ENCODE data around the gene LRRC2.

LRRC2 gene

GRCh38 chr3:46488735-46489361 lies 77.3 kb downstream of the LRRC2 start:
- Histone ChIP-seq H2AFZ (ENCODE audit: low read length, unreplicated experiment) (no peak overlapping the region), H3K36me3 (ENCODE audit: insufficient read depth, low read length) (no peaks in the 10 kb centered on the region), H3K79me2 (ENCODE audit: control insufficient read depth, insufficient read depth, low read length, unreplicated experiment) (no peaks in the 10 kb centered on the region), H3K4me3 (ENCODE audit: low read depth, low read length) (no peak overlapping the region), H3K4me1 (ENCODE audit: control insufficient read depth, insufficient read depth, low read length, unreplicated experiment) (peaks cover 35% of the 10 kb centered on the region), H3K27ac (ENCODE audit: low read depth, low read length) (no peak overlapping the region), H3K27me3 (ENCODE audit: insufficient read depth, low read length) (no peaks in the 10 kb centered on the region)

- no peaks in the 10 kb centered on the region for H3K27me3 ChIP-seq (ENCODE audit: insufficient read depth, low read length)
- peaks cover 18% of the 10 kb centered on the region for H3K4me1 ChIP-seq (ENCODE audit: control insufficient read depth, insufficient read depth, low read length, unreplicated experiment)
- H3K79me2 ChIP-seq (ENCODE audit: control insufficient read depth, insufficient read depth, low read length, unreplicated experiment) = no peaks in the 10 kb centered on the region
- H3K4me3 ChIP-seq (ENCODE audit: low read depth, low read length) = no peak overlapping the region
- H3K36me3 ChIP-seq (ENCODE audit: insufficient read depth, low read length) = no peaks in the 10 kb centered on the region
- H3K27ac ChIP-seq (ENCODE audit: low read depth, low read length) = no peak overlapping the region
- H2AFZ ChIP-seq (ENCODE audit: low read length, unreplicated experiment) = no peak overlapping the region
Observed at GRCh38 chr3:46485779-46486175, 80.3 kb downstream of the LRRC2 start.

DNA sequence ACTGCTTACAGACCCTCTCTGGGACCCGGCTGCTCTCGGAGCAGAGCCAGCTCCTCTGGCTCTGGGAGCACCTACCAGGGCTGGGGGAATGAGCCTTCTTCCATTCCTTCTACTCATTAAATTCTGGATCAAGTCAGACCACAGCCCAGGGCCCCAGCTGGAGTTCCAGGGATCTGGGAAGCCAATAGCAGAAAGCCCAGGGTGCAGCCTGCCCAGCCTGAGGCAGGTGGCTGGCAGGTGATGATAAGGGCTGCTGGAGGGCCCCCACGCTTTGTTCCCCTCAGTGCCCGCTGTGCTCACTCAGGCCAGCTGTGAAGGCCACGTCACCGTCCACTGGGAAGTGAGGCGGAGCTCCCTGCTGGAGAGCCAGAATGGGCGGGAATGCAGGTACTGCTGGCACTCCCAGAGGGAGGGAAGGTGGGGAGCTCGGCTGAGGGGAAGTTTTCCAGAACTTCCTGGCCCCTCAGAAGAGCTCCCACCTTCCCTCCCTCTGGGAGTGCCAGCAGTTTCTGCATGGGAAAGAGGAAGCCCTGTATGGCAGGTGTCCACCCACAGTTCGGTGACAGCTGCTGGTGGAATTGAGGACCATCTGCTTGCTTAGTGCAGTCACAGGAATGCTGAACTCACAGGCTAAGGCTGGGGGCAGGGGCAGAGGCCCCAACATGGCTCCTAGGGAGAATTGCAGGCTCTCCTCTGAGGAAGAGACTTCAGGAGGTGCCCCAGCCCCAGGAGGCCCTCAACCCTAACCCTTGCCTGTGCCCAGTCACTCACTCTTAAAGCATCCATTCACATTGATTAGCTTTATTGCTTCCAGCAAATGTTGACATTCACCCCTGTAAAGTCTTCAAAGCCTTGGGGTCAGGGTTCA lies 81.0 kb downstream of the LRRC2 start:
- Histone ChIP-seq H3K79me2 (ENCODE audit: control insufficient read depth, insufficient read depth, low read length, unreplicated experiment) (no peaks in the 10 kb centered on the region), H3K36me3 (ENCODE audit: insufficient read depth, low read length) (no peaks in the 10 kb centered on the region), H2AFZ (ENCODE audit: low read length, unreplicated experiment) (no peak overlapping the region), H3K4me3 (ENCODE audit: low read depth, low read length) (no peak overlapping the region), H3K27ac (ENCODE audit: low read depth, low read length) (no peak overlapping the region), H3K4me1 (ENCODE audit: control insufficient read depth, insufficient read depth, low read length, unreplicated experiment) (peaks cover 14% of the 10 kb centered on the region), H3K27me3 (ENCODE audit: insufficient read depth, low read length) (no peaks in the 10 kb centered on the region)

DNA sequence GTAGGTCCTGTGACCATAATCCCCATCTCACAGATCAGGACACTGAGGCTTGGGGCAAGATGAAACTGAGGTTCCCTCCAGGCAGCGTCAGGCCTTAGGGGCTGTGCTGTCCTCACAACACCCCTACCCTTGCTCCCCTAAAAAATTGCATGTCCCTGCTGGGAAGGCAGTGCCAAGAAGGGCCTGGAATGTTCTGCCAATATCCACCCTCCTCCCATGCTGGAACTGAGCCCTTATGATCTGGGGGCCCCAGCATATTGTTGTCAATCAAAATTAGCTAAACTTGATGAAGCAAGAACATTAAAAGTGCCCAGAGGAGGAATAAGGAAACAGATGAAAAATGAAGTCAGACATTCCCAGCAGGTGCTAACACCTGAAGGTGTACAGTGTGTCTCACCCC lies 81.7 kb downstream of the LRRC2 start:
- Histone ChIP-seq H3K27me3 (ENCODE audit: insufficient read depth, low read length) (0 out of 2 replicates have a peak, but pooled peaks cover 3% of the 10 kb centered on the region), H3K27ac (ENCODE audit: low read depth, low read length) (no peak overlapping the region), H2AFZ (ENCODE audit: low read length, unreplicated experiment) (no peak overlapping the region), H3K4me1 (ENCODE audit: control insufficient read depth, insufficient read depth, low read length, unreplicated experiment) (peaks cover 7% of the 10 kb centered on the region), H3K79me2 (ENCODE audit: control insufficient read depth, insufficient read depth, low read length, unreplicated experiment) (no peaks in the 10 kb centered on the region), H3K4me3 (ENCODE audit: low read depth, low read length) (no peak overlapping the region), H3K36me3 (ENCODE audit: insufficient read depth, low read length) (no peaks in the 10 kb centered on the region)

DNA sequence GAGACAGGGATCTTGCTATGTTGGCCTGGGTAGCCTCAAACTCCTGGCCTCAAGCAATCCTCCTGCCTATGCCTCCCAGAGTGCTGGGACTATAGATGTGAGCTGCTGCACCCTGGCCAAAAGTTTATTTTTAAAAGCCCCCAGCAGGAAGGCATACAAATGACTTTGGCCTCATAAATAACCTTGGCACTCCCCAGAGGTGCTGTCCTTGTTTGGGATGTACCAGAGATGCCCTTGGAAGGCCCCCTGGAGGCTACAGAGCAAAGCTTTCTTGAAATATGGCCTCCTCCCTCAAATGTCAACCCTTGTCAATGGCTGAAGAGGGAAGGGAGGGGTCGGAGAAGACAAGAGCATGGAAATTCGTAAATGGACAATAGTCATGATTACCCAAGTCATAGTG lies 82.3 kb downstream of the LRRC2 start:
- Histone ChIP-seq H3K27me3 (ENCODE audit: insufficient read depth, low read length) (peaks cover 4% of the 10 kb centered on the region; the same call in 1 of the 2 replicates), H3K79me2 (ENCODE audit: control insufficient read depth, insufficient read depth, low read length, unreplicated experiment) (no peaks in the 10 kb centered on the region), H3K4me3 (ENCODE audit: low read depth, low read length) (no peak overlapping the region), H3K27ac (ENCODE audit: low read depth, low read length) (no peak overlapping the region), H3K4me1 (ENCODE audit: control insufficient read depth, insufficient read depth, low read length, unreplicated experiment) (peaks cover under 1% of the 10 kb centered on the region), H3K36me3 (ENCODE audit: insufficient read depth, low read length) (no peaks in the 10 kb centered on the region), H2AFZ (ENCODE audit: low read length, unreplicated experiment) (no peak overlapping the region)

GRCh38 chr3:46482632-46483350 lies 83.3 kb downstream of the LRRC2 start:
- Histone ChIP-seq H3K27me3 (ENCODE audit: insufficient read depth, low read length) (peaks cover 15% of the 10 kb centered on the region), H3K36me3 (ENCODE audit: insufficient read depth, low read length) (no peaks in the 10 kb centered on the region)

DNA sequence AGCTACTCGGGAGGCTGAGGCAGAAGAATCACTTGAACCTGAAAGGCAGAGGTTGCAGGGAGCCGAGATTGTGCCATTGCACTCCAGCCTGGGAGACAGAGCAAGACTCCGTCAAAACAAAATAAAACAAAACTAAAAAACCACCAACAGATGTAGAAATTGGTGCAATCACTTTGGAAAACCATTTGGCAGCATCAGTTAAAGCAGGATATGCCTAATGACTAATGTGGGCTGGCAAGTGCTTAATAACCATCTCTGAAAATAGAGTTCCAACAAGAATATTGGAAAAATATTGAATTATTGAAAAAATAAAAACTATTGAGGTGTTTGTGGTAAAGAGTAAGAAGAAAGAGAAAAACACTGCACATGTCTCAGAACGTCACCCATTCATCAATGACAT lies 84.5 kb downstream of the LRRC2 start:
- H2AFZ ChIP-seq (ENCODE audit: low read length, unreplicated experiment) = no peak overlapping the region
- no peaks in the 10 kb centered on the region for H3K79me2 ChIP-seq (ENCODE audit: control insufficient read depth, insufficient read depth, low read length, unreplicated experiment)
- no peak overlapping the region for H3K27ac ChIP-seq (ENCODE audit: low read depth, low read length)
- H3K36me3 ChIP-seq (ENCODE audit: insufficient read depth, low read length) = no peaks in the 10 kb centered on the region
- no peaks in the 10 kb centered on the region for H3K4me1 ChIP-seq (ENCODE audit: control insufficient read depth, insufficient read depth, low read length, unreplicated experiment)
- H3K4me3 ChIP-seq (ENCODE audit: low read depth, low read length) = no peak overlapping the region
- peaks cover 26% of the 10 kb centered on the region for H3K27me3 ChIP-seq (ENCODE audit: insufficient read depth, low read length)

More at GRCh38 chr3:46482632-46483350, 83.3 kb downstream of the LRRC2 start:
- Histone ChIP-seq H3K4me1 (ENCODE audit: control insufficient read depth, insufficient read depth, low read length, unreplicated experiment) (no peaks in the 10 kb centered on the region), H2AFZ (ENCODE audit: low read length, unreplicated experiment) (no peak overlapping the region), H3K27ac (ENCODE audit: low read depth, low read length) (no peak overlapping the region), H3K4me3 (ENCODE audit: low read depth, low read length) (no peak overlapping the region), H3K79me2 (ENCODE audit: control insufficient read depth, insufficient read depth, low read length, unreplicated experiment) (no peaks in the 10 kb centered on the region)

DNA sequence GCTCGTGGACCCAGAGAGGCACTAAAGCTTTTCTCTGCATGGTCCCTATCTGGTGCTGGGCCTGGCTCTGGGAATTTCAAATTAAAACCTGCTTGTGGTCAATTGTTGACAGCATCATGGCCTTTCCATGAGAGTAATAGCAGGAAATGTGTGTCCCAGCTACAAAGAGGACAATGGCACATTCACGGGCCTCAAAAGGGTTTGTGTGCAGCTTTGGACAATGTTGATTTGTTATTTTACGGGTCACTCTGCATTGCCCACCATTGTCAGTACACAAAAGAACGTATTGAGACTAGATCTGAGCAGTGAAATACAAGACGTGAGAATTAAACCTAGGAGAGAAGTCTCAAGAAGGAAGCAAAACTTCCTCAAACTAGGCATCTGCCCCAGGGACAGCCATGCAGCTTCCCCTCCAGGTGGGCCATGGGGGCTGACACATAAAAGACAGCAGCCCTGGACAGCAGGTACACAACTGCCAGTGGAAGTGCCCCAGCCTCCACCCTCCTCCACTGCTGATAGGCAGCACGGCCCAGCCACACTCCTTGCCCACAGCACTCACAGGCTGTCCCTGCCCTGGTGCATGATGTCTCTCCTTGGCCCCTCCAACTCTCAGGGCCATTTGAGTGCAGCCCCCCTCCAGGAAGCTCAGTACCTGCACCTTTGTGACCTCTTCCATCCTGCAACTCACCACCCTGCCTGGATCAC lies 85.5 kb downstream of the LRRC2 start:
- no peaks in the 10 kb centered on the region for H3K4me1 ChIP-seq (ENCODE audit: control insufficient read depth, insufficient read depth, low read length, unreplicated experiment)
- peaks cover 34% of the 10 kb centered on the region for H3K27me3 ChIP-seq (ENCODE audit: insufficient read depth, low read length)
- no peak overlapping the region for H2AFZ ChIP-seq (ENCODE audit: low read length, unreplicated experiment)
- no peak overlapping the region for H3K4me3 ChIP-seq (ENCODE audit: low read depth, low read length)
- no peaks in the 10 kb centered on the region for H3K79me2 ChIP-seq (ENCODE audit: control insufficient read depth, insufficient read depth, low read length, unreplicated experiment)
- H3K27ac ChIP-seq (ENCODE audit: low read depth, low read length) = no peak overlapping the region
- H3K36me3 ChIP-seq (ENCODE audit: insufficient read depth, low read length) = no peaks in the 10 kb centered on the region

DNA sequence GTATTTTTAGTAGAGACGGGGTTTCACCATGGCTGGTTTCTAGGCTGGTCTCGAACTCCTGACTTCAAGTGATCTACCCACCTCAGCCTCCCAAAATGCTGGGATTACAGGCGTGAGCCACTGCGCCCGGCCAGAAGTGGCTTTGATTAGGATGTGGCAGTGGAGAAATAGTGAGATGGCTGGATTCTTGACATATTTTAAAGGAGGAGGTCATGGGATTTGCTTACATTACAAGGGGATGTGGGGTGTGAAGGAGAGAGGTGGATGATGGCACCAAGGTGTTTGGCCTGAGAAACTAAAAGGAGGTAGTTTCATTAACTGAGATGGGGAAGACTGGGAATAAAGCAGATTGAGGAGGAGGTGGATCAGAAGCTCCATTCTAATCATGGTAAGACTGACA lies 86.4 kb downstream of the LRRC2 start:
- Histone ChIP-seq H3K36me3 (ENCODE audit: insufficient read depth, low read length) (no peaks in the 10 kb centered on the region), H2AFZ (ENCODE audit: low read length, unreplicated experiment) (no peak overlapping the region), H3K4me1 (ENCODE audit: control insufficient read depth, insufficient read depth, low read length, unreplicated experiment) (no peaks in the 10 kb centered on the region), H3K79me2 (ENCODE audit: control insufficient read depth, insufficient read depth, low read length, unreplicated experiment) (no peaks in the 10 kb centered on the region), H3K27ac (ENCODE audit: low read depth, low read length) (no peak overlapping the region), H3K4me3 (ENCODE audit: low read depth, low read length) (no peak overlapping the region), H3K27me3 (ENCODE audit: insufficient read depth, low read length) (peaks cover 40% of the 10 kb centered on the region)

- Histone ChIP-seq H3K27ac (ENCODE audit: low read depth, low read length) (no peak overlapping the region), H3K4me1 (ENCODE audit: control insufficient read depth, insufficient read depth, low read length, unreplicated experiment) (no peaks in the 10 kb centered on the region), H2AFZ (ENCODE audit: low read length, unreplicated experiment) (no peak overlapping the region), H3K27me3 (ENCODE audit: insufficient read depth, low read length) (peaks cover 47% of the 10 kb centered on the region), H3K79me2 (ENCODE audit: control insufficient read depth, insufficient read depth, low read length, unreplicated experiment) (no peaks in the 10 kb centered on the region), H3K36me3 (ENCODE audit: insufficient read depth, low read length) (no peaks in the 10 kb centered on the region), H3K4me3 (ENCODE audit: low read depth, low read length) (no peak overlapping the region)
Observed at GRCh38 chr3:46479021-46479420, 87.1 kb downstream of the LRRC2 start.
